ENCODE measurements around the gene MAPKAPK2. TPM values are rescaled to one million over a fixed set of nuclear protein-coding genes. Genes with fewer than 3 reads are reported as not detected.
A peak's percentile ranks its signal among the peaks of the same experiment; 100 is the strongest.

Gene MAPKAPK2
- total RNA-seq, 4 donors from 2014 or later: 49.6 to 92.4 (median 59.6) TPM

DNA sequence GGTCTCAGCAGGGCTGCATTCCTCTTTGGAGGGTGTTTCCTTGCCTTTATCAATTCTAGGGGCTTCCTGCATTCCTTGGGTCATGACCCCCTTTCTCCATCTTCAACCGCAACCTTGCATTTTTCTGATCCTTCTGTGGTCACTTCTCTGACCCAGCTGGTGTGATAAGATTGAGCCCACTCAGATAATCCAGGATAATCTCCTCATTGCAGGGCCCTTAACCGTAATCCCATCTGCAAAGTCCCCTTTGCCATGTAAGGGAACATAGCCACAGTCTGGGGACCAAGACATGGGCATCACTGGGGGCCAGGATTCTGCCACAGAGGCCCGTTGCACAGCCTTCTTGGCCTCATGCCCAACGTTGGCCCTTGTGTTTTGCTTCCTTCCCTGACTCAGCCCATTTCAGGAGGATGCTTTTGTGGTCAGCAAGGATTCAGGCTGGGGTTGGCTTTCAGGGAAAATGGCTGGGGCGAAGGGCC lies 50.9 kb downstream of the MAPKAPK2 start:
- Histone ChIP-seq H3K9me3 (no peaks in the 10 kb centered on the region), H3K27me3 (no peaks in the 10 kb centered on the region), H3K4me3 (no peak overlapping the region), H3K36me3 (peaks cover 0 to 37% (median 0%) of the 10 kb centered on the region in 3 donors), H3K27ac (peak overlapping the region in 1 of 4 donors; percentile 63), H3K4me1 (peaks cover 0 to 10% (median 5%) of the 10 kb centered on the region in 4 donors)
- TF ChIP-seq, protein P1, sequence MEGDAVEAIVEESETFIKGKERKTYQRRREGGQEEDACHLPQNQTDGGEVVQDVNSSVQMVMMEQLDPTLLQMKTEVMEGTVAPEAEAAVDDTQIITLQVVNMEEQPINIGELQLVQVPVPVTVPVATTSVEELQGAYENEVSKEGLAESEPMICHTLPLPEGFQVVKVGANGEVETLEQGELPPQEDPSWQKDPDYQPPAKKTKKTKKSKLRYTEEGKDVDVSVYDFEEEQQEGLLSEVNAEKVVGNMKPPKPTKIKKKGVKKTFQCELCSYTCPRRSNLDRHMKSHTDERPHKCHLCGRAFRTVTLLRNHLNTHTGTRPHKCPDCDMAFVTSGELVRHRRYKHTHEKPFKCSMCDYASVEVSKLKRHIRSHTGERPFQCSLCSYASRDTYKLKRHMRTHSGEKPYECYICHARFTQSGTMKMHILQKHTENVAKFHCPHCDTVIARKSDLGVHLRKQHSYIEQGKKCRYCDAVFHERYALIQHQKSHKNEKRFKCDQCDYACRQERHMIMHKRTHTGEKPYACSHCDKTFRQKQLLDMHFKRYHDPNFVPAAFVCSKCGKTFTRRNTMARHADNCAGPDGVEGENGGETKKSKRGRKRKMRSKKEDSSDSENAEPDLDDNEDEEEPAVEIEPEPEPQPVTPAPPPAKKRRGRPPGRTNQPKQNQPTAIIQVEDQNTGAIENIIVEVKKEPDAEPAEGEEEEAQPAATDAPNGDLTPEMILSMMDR (IDR thresholded peaks at IDR 0.05): no peak
- no peak for TF ChIP-seq POLR2A (IDR thresholded peaks at IDR 0.05)
- DNase-seq: no peak

DNA sequence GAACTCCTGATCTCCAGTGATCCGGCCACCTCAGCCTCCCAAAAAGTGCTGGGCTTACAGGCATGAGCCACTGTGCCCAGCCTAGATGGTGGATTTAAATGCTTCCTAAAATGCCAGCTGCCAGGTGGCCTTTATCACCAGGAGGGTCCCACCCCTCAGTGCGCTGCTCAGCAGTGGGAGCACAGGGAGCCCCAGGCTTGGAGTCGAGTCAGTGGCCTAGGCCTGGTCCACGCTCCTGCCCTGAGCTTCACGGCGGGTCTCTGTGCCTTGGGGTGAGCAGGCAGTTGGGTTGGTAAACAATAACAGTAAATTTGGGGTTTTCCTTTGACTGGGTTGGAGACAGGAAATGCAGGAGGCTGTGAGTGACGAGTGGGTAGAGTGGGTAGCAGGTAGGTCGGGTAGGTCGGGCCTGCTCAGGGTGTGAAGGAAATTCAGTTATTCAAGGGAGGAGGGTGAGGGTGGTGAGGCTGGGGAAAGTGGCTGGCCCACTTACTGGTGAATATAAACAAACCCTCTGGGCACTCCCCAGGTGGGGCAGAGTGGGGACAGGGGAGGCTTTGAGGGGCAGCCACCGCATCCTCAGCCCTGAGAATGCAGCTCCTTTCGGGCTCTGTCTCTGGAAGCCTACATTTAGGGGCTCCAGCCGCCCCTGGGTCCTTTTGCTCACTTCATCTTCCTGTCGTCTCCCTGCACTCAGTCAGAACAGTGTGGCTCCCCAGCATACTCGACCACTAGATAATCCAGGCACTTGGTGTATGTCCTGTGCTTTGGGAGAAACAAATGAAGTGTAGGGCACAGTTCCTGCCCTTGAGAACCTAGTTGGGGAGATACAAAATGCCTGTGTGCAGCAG lies 52.4 kb downstream of the MAPKAPK2 start:
- DNase-seq: peak in 2 of 3 donors; percentile 41 to 68
- no peak for TF ChIP-seq POLR2A (IDR thresholded peaks at IDR 0.05)
- TF ChIP-seq, protein P1 (IDR thresholded peaks at IDR 0.05): no peak

DNA sequence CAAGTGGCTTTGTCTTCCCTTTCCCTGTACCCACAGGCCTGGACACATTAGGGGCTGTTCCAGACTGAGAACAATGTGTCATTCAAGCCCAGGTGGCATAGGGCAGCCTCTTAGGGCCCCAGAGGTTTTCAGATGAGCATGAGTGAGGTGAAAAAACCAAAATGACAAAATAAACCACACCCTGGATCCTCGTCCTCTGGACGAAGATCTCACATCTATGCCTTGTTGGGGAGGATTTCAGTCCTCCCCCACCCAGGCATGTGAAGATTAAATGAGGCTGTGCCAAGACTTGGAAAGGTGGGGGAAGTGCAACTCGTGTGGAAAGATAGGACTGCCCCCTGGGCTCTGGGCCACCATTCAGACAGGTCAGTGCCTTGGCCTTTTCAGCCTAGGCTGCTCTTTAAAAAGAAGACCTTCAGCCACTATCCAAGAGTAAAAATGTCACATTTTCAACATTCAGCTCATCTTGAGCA lies 53.1 kb downstream of the MAPKAPK2 start:
- Histone ChIP-seq H3K4me1 (peaks cover 0 to 10% (median 5%) of the 10 kb centered on the region in 4 donors), H3K36me3 (peaks cover 0 to 15% (median 0%) of the 10 kb centered on the region in 3 donors), H3K27ac (peak overlapping the region; percentile 3 to 63 (median 46)), H3K27me3 (no peaks in the 10 kb centered on the region), H3K4me3 (no peak overlapping the region), H3K9me3 (no peaks in the 10 kb centered on the region)
- no peak for DNase-seq
- TF ChIP-seq, protein P1 (IDR thresholded peaks at IDR 0.05): no peak
- TF ChIP-seq POLR2A (IDR thresholded peaks at IDR 0.05): no peak

More for the DNA sequence above, 52.4 kb downstream of the MAPKAPK2 start:
- no peaks in the 10 kb centered on the region for H3K9me3 ChIP-seq
- H3K4me1 ChIP-seq: peaks cover 0 to 10% (median 5%) of the 10 kb centered on the region in 4 donors
- H3K27me3 ChIP-seq: no peaks in the 10 kb centered on the region
- peak overlapping the region; percentile 33 to 63 (median 47) for H3K27ac ChIP-seq
- H3K4me3 ChIP-seq: no peak overlapping the region
- H3K36me3 ChIP-seq: peaks cover 0 to 21% (median 0%) of the 10 kb centered on the region in 3 donors

DNA sequence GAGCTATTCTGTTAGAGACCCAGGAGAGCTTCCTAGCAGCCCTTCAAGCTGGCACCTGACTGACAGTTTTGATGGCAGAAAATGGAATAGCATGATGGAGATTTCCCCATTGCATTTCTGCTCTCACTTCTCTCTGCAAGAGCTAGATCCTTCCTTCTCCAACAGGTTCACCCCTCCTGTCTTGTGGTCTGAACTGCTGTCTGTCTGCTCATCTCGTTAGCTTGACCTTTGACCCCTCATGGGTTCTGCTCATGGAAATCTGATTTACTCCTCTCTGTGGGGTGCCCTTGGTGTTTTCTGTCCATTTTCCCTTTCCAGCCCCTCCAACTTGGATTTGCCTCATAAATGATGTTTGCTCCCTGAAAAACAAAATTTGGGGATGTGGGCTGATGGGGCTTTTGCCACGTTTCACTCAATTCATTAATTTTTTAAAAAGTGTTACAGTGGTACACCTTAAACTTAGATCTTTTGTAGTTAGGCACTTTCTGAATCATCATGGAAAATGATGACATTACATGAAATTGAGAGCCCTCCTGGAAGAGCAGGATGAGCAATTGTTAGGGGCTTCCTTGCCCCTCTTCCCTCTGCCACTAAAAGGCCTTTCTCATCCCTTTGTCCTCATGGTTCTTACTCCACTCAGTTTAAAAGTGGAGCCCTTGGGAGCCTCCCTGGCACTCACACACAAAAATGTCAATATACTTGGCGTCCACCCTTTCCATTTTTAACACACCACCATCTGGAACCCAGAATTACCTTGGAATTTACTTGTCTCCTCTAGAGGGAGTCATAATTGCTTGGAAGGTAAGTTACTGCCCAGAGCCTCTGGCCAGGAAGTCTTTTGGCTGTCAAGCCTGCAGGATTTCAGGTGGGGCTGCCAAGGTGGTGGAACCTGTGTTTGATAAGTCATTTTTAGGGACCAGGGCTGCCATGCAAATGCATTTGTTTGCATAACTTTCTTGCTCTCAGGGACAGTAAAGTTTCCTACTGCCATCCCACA lies 54.0 kb downstream of the MAPKAPK2 start:
- peaks cover 0 to 7% (median 0%) of the 10 kb centered on the region in 3 donors for H3K36me3 ChIP-seq
- peak overlapping the region in 2 of 4 donors; percentile 59 to 63 for H3K27ac ChIP-seq
- no peaks in the 10 kb centered on the region for H3K27me3 ChIP-seq
- TF ChIP-seq POLR2A (IDR thresholded peaks at IDR 0.05): no peak
- TF ChIP-seq, protein P1 (IDR thresholded peaks at IDR 0.05): peak in 3 of 6 experiments; percentile 8 to 19 (median 17)
- peaks cover 0 to 10% (median 5%) of the 10 kb centered on the region in 4 donors for H3K4me1 ChIP-seq
- DNase-seq: no peak
- H3K9me3 ChIP-seq: no peaks in the 10 kb centered on the region
- no peak overlapping the region for H3K4me3 ChIP-seq
